GM12891 (cell line): ENCODE measurements around the gene OPN4.

ENCODE experiments used
- DNase-seq: peaks from one replicate; pipeline ENCODE4 v3.0.0; 2011; ENCODE audit warnings: low spot score; ENCODE audit not compliant: insufficient read length
- FAIRE-seq: peaks from 2 replicates; lab custom pipeline; 2011; peaks lifted over from hg19 to GRCh38; lab: Jason Lieb, UNC
- PAX5 ChIP-seq: IDR thresholded peaks from 2 replicates; pipeline ENCODE4 v1.6.1; 2011; ENCODE audit warnings: low read length, moderate library complexity, mild to moderate bottlenecking; ENCODE audit not compliant: insufficient read depth, severe bottlenecking
- POLR2A ChIP-seq: IDR thresholded peaks from 2 replicates; pipeline ENCODE4 v1.6.1; 2011; ENCODE audit warnings: low read depth, low read length, control low read depth
- POLR2AphosphoS5 ChIP-seq: IDR thresholded peaks from 2 replicates; pipeline ENCODE4 v1.6.1; 2011; ENCODE audit warnings: low read depth, low read length, control low read depth
- POU2F2 ChIP-seq: IDR thresholded peaks from 2 replicates; pipeline ENCODE4 v1.6.1; 2011; ENCODE audit warnings: low read depth, mild to moderate bottlenecking, control low read depth, low read length, moderate library complexity
- SPI1 ChIP-seq: IDR thresholded peaks from 2 replicates; pipeline ENCODE4 v1.6.1; 2011; ENCODE audit warnings: low read depth, low read length, control low read depth
- TAF1 ChIP-seq: IDR thresholded peaks from 2 replicates; pipeline ENCODE4 v1.6.1; 2011; ENCODE audit warnings: low read depth, low read length, control low read depth

The OPN4 gene

DNA sequence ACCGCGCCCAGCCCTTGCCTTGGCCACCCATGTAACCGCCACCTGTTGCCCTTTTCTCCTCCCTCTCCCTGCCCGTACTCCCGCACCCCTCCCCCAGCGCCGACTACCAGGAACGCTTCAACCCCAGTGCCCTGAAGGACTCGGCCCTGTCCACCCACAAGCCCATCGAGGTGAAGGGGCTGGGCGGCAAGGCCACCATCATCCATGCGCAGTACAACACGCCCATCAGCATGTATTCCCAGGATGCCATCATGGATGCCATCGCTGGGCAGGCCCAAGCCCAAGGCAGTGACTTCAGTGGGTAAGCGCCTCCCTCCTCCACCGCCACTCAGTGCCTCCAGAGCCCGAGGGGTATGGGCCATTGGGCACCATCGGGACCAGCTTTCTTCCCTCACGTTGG lies 32.6 kb downstream of the OPN4 start:
- no peak for TF ChIP-seq POU2F2
- TF ChIP-seq SPI1, result no peak
- TF ChIP-seq POLR2AphosphoS5, result no peak
- no peak for TF ChIP-seq POLR2A
- no peak for TF ChIP-seq TAF1
- no peak for TF ChIP-seq PAX5
- no peak for DNase-seq
- no peak for FAIRE-seq

- no peak for TF ChIP-seq POLR2A
- TF ChIP-seq POLR2AphosphoS5, result no peak
- TF ChIP-seq SPI1, result no peak
- DNase-seq, result no peak
These were observed 33.4 kb downstream of the OPN4 start for GRCh38 chr10:86687750-86688149.

DNA sequence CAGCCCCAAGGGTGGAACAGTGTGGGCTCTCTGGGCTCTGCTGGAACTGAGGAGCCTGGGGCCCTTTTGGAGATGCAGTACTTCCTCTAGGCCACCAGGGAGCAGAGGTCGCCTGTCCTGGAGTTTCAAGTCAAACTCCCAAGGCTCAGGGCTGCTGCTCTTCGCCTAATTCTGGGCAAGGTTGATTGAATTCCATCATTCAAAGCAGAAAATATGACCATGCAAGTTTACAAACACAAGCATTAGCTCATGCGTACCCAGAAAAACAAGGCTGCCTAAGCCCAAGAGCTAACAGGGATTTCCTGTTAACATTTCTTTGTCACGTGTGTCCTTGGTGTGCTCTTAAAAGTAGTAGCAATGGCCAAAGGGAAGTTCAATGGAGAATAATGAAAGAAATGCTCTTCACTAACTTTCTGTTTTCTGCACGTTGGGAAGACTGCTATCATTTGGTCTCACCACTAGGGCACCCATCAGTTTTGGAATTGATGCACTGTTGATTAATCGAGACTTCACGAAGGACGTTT lies 34.1 kb downstream of the OPN4 start:
- DNase-seq (peak; percentile 84), FAIRE-seq (peak; percentile 93)
- TF ChIP-seq TAF1 (no peak), POLR2A (no peak), POU2F2 (no peak), POLR2AphosphoS5 (no peak), PAX5 (no peak), SPI1 (no peak)

More at GRCh38 chr10:86687750-86688149, 33.4 kb downstream of the OPN4 start:
- FAIRE-seq, result no peak

- no peak for DNase-seq
- TF ChIP-seq POU2F2, result no peak
- no peak for TF ChIP-seq SPI1
- TF ChIP-seq POLR2A, result no peak
- no peak for TF ChIP-seq POLR2AphosphoS5
- no peak for TF ChIP-seq PAX5
- TF ChIP-seq TAF1, result no peak
- peak; percentile 13 for FAIRE-seq
These were observed 34.8 kb downstream of the OPN4 start for GRCh38 chr10:86689146-86689545.

- no peak for TF ChIP-seq TAF1
- no peak for TF ChIP-seq POLR2A
- no peak for TF ChIP-seq PAX5
- no peak for TF ChIP-seq POLR2AphosphoS5
- no peak for TF ChIP-seq SPI1
- no peak for TF ChIP-seq POU2F2
- FAIRE-seq (no peak), DNase-seq (no peak)
These were observed 35.9 kb downstream of the OPN4 start for GRCh38 chr10:86690231-86690630.

- TF ChIP-seq SPI1 (no peak), POLR2A (no peak), TAF1 (no peak), PAX5 (no peak), POU2F2 (no peak), POLR2AphosphoS5 (no peak)
- FAIRE-seq (no peak), DNase-seq (no peak)
These were observed 36.3 kb downstream of the OPN4 start for GRCh38 chr10:86690657-86691084.

DNA sequence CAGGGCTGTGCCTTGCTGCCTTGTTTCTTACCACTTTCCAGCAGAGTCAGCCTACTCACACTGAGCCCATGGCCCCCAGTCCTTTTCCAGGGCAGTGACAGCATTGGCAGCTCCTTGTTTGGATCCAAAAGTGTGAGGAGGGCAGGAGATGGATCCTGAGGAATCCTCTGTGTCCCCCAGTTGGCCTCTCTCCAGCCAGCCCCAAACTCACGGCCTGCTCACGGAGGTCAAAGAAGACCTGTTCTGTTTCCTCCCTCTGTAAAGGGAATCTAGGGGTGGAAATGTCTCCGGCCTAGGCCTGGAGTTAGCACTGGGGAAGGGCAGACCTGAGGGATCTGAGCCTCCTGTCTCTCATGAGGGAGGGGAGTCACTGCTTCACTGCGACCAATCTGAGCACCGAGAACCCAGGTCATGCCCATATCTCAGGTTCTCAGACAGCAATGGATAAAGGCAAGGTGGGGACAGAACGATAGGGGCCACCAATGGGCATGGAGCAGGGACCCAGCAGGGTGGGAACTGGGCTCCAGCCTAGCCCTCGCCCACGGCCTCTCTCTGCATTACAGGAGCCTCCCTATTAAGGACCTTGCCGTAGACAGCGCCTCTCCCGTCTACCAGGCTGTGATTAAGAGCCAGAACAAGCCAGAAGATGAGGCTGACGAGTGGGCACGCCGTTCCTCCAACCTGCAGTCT lies 37.1 kb downstream of the OPN4 start:
- TF ChIP-seq PAX5, result no peak
- TF ChIP-seq POU2F2, result no peak
- TF ChIP-seq POLR2AphosphoS5, result no peak
- TF ChIP-seq SPI1, result no peak
- TF ChIP-seq TAF1, result no peak
- TF ChIP-seq POLR2A, result no peak
- DNase-seq (no peak), FAIRE-seq (no peak)

DNA sequence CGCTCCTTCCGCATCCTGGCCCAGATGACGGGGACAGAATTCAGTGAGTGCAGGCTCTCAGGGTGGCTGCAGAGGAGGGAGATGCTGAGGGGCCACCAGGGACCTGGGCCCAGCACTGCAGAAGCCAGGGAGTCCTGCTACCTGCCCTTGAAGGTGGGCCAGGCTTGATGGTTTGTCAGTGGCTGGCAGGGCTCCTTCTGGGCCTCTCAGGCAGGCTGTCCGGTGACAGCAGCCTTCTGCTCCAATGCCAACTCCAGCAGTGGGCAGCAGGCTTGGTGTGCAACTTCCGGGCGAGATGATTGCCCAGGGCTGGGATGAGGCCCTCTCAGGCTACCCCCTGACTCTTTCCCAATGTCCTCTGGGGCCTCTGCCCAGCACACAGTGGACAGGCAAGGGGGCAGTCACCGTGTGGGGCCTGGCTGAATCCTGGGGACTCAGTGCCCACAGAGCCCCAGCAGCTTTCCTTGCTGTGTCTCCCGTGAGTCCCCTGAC lies 37.7 kb downstream of the OPN4 start:
- TF ChIP-seq TAF1, result no peak
- TF ChIP-seq SPI1, result no peak
- TF ChIP-seq POLR2A, result no peak
- TF ChIP-seq POLR2AphosphoS5, result no peak
- TF ChIP-seq PAX5, result no peak
- no peak for TF ChIP-seq POU2F2
- DNase-seq, result no peak
- FAIRE-seq, result no peak

- no peak for FAIRE-seq
- DNase-seq, result no peak
- TF ChIP-seq TAF1 (no peak), POLR2AphosphoS5 (no peak), SPI1 (no peak), POLR2A (no peak), PAX5 (no peak), POU2F2 (no peak)
These were observed 38.3 kb downstream of the OPN4 start for GRCh38 chr10:86692664-86693063.
